ENCODE results near the gene PIBF1.
"Not testable (repeated sequence)": the region's sequence is repeated elsewhere in the genome, so short reads cannot be mapped to it uniquely, and the experiment has no call there.

The PIBF1 gene

DNA sequence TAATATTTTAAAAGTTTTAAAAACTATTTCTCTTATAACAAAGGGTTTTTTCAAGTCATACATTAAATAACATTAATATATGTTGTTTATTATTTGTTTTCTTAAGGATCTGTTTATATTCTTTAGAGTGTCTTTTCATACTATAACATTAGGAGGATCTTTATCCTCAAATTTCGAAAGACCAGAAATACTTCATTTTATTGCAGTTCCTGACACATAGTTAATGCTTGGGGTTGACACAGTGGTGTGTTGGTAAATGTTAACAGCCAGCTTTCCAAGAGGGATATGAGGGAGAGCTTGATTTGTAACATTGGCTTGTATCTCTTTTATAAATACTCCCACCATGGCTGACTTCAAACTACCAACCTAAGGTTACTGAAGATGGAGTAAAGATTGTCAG is 150.3 kb downstream of the PIBF1 start:
- DNase-seq: no peak

DNA sequence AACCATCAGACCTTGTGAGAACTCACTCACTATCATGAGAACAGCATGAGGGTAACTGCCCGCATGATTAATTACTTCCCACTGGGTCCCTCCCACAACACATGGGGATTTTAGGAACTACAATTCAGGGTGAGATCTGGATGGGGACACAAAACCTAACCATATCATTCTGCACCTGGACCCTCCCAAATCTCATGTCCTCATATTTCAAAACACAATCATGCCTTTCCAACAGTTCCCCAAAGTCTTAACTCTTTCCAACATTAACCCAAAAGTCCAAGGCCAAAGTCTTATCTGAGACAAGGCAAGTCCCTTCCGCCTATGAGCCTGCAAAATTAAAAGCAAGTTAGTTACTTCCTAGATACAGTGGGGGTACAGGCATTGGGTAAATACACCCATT is 164.3 kb downstream of the PIBF1 start:
- DNase-seq: not testable (repeated sequence)

DNA sequence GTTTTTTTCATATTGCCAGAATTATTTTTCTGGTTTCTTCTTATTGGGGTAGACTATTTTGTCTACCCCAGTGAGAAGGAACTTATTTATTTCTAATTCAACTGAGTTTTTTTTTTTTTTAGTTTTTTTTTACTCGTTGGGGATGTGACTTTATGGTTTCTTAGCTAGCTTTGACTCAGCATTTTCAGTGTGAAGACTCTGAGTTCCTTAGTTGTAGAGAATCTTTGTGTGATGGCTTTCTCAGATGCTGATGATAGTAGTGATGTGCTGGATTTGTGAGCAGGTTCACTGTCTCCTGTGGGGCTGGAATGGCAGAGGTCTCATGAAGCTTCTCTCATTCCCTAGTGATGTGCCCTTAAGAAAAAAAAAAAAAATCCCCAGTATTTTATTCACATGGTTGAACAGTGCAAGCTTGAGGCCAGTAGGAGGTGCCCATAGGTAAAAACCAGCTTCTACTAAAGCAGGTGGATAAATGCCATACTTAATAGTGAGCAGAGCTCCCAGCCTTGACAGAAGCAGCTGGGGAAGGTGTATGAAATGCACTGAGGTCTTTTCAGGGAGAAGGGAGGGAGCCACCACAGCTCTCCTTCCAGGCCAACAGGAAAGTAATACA is 170.7 kb downstream of the PIBF1 start:
- peak; percentile 0 for DNase-seq

DNA sequence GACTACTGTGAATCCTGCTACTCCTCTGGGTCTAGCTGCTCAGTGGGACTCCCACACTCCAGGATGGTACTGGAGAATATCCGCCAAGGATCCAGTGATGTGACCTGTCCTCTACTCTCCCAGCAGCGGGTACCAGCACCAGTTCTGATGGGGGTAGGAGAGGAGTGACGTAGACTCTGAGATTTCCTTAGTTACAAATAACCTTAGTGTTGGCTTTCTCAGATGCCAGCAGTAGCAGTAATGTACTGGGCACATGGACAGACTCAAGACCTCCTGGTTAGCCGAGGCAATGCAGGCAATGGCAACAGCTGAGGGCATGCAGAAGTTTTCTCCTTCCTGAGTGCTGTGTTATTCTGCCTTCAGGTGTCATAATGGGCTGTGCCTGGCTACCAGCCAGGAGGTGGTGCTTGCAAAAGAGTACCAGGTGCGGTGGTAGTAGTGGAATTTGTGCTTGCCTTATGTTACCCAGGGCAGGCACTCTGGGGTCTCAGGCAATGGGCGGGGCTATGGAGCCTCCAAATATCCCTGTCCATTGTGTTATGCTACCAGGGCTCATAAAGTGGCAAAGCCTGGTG is 171.5 kb downstream of the PIBF1 start:
- peak; percentile 27 for DNase-seq

DNA sequence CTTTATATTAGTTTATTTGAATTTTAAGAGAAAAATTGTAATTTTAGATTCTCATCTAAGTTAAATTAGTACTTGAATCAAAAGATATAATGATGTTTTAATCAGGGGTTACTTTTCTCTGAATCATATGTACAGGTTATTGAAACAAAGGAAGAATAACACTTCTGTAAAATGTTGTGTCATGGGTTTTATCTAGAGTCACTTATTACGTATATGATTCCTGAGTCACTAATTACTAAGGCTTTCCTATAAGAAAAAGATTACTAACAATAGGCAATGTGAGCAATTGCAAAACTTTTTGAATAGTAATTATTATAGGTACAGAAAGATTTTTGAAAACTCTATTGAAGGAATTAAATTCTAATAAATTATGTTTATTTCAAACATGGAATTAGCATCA is 177.7 kb downstream of the PIBF1 start:
- DNase-seq: no peak

DNA sequence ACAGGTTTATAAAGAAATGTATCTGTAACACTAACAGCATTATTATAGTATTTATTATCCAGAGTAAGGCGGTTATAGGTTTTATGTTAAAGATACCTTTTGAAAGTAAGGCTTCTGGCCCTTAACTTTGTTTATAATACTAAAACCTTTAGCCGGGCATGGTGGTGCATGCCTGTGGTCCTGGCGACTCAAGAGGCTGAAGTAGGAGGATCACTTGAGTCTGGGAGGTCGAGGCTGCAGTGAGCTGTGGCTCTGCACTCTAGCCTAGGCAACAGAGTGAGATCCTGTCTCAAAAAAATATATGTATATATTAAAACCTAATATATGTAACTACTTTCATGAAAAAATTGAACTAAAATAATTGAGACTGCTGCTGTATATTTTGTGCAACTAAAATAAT is 178.2 kb downstream of the PIBF1 start:
- peak; percentile 5 for DNase-seq

GRCh38 chr13:72960541-72960940 is 178.6 kb downstream of the PIBF1 start:
- DNase-seq: peak; percentile 66

- no peak for DNase-seq
Measured at GRCh38 chr13:72963762-72964161, 181.8 kb downstream of the PIBF1 start.

GRCh38 chr13:72970301-72970880 is 188.5 kb downstream of the PIBF1 start:
- no peak for DNase-seq

DNA sequence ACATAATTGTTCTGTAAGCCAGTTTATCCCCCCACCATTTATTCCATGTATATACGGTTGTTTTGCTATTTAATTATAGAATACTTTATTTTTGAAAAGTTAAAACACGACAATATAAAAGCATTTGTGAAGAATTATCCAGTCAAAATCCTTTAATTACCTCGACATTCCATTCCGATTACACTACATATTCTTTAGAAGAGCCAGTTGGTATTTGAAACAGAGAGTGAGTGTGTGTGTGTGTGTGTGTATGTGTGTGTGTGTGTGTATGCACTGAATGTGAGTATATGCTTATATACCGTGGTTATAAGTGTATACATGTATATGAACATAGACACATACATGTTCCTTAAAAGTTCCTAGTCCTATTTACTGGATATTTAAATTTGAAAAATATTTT is 189.0 kb downstream of the PIBF1 start:
- DNase-seq: no peak

GRCh38 chr13:72973234-72973633 is 191.3 kb downstream of the PIBF1 start:
- no peak for DNase-seq

GRCh38 chr13:72983085-72983768 is 201.3 kb downstream of the PIBF1 start:
- DNase-seq: no peak

DNA sequence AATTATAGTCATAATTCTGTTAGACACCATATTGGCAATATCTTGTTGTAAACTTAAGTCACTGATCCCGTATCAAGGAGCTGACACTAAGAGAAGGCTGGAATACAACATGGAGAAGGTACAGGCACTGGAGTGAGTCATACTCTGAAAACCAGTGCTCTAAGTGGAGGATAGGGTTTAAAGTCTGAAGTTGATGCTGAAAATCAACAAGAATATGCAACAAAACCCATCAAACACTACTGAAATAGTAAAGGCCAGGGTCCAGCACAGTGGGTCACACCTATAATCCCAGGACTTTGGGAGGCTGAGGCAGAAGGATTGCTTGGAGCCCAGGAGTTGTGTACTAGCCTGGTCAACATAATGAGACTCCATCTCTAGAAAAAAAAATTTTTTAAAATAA is 203.7 kb downstream of the PIBF1 start:
- DNase-seq: no peak

GRCh38 chr13:72986197-72986596 is 204.3 kb downstream of the PIBF1 start:
- DNase-seq: no peak

GRCh38 chr13:72990953-72991352 is 209.0 kb downstream of the PIBF1 start:
- DNase-seq: no peak

DNA sequence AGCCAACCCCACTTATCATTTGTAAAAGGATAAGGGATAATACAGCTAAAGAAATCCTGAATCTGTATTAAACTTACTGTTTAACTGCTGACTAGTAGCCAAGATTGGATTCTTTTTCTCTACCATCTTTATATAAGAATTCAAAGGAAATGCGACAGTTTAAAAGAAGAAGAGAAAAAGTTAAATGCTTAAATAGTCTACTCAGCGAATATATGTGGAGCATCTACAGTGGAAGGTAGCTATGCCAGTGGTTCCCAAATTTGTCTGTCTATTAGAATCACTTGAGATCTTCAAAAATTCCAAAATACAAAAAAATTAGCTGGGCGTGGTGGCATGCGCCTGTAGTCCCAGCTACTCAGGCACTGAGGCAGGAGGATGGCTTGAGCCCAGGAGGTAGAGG is 216.1 kb downstream of the PIBF1 start:
- DNase-seq: no peak

DNA sequence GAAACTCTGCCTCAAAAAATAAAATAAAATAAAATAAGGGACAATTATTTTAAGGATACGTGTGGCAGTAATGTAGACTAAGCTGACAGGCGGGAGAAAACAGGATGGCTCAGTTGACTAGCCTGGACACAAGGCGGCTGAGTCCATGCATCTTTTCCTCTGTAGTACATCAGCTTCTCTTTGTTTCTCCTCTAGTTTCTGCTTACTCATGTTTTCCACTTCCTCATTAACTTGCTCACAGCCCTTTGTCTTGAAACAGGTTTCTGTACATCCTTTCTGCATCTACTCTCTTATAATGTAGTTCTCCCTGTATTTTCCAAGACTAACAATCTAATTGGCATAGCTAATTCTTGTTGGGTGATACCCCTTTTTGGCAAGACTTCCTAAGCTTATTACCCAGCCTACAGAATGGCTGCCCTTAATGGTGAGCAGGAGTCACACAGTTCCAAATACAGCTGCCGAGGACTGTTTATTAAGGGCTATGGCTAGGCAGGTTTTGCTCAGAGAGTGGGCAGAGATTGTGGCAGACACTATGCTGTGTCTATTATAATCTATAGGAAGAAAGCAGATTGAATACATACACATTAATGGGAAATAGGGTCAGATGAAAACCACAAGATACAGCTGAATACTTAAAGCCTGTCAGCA is 218.2 kb downstream of the PIBF1 start:
- DNase-seq: no peak

GRCh38 chr13:73001971-73002370 is 220.0 kb downstream of the PIBF1 start:
- no peak for DNase-seq

- DNase-seq: no peak
Measured at GRCh38 chr13:73011751-73012150, 229.8 kb downstream of the PIBF1 start.

DNA sequence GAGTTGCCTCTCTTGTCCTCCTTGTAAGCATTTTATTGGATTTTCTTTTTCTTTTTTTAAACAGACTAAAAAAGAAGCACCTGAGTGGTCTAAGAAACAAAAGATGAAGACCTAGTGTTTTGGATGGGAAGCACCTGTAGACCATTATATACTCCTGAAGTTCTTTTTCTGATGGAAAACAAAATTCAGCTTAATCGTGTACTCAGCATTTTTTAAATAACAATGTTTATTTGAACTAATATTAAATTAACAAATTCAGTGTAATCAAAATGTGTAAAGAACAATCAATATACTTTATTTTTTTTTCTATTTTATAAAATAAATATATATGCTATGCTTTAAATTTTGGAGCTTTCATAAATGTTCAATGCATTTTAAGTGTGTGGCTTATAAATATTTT is 233.9 kb downstream of the PIBF1 start:
- DNase-seq: no peak

DNA sequence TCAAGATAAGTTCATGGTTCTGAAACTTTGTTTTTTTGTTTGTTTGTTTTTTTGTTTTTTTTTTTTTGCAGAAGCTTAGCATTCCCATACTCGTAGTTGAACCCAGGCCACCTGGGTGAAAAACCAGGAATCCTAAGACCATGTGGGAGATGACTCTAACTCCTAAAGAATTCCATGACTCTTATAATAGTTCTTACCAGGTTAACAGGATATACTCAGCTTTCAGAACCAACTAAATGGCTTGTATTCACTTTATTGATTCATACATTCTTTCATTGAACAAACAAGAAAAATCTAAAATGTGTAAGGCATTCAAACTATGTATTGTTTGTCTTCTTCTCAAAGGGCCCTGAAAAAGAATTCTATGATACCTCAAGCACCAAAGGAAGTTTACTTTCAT is 236.4 kb downstream of the PIBF1 start:
- DNase-seq: no peak

GRCh38 chr13:73025217-73026012 is 243.5 kb downstream of the PIBF1 start:
- no peak for DNase-seq

DNA sequence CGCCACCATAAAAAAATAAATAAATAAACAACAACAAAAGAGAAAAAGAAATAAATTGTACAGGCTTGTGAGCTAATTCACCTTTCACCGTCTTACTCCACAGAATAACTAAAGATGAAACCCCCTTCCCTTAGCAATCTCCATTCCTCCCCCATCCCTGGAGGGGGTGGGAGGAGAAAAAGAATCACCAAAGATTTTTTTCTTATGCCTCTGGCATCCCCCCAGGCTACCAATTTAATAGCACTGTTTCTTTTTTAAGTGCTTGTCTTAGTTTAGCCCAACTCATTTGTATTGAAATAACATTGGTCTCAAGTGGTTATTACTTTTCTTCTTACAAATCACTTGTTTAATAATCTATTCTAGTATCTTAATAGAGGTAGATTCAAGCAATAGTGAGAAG is 253.0 kb downstream of the PIBF1 start:
- no peak for DNase-seq

All from NCI-H510A (cell line).